DOHH2 (cell line): ENCODE data around the gene PPCDC.

Experiments used
- H3F3A ChIP-seq: fragments of 200-600 bp; sonication (generic), shearing (Covaris generic); 2 replicates; pipeline ENCODE4 v1.6.0; 2016; ENCODE audit warnings: antibody characterized with exemption, mild to moderate bottlenecking; ENCODE audit not compliant: control insufficient read depth, insufficient read depth
- H3K27ac ChIP-seq: fragments of 200-600 bp; sonication (generic); 2 replicates; pipeline ENCODE4 v1.5.1; 2014; ENCODE audit warnings: low read depth, mild to moderate bottlenecking, low read length, moderate library complexity
- H3K27me3 ChIP-seq: fragments of 200-600 bp; sonication (generic); 2 replicates; pipeline ENCODE4 v1.6.1; 2014; ENCODE audit warnings: mild to moderate bottlenecking, low read length, mixed read lengths; ENCODE audit not compliant: control insufficient read depth
- H3K36me3 ChIP-seq: fragments of 200-600 bp; sonication (generic); 2 replicates; pipeline ENCODE4 v1.6.1; 2014; ENCODE audit warnings: mild to moderate bottlenecking, low read length, moderate library complexity, mixed read lengths; ENCODE audit not compliant: control insufficient read depth
- H3K4me1 ChIP-seq: fragments of 200-600 bp; sonication (generic); 2 replicates; pipeline ENCODE4 v1.6.1; 2014; ENCODE audit warnings: mild to moderate bottlenecking, low read length, mixed read lengths; ENCODE audit not compliant: control insufficient read depth
- H3K4me2 ChIP-seq: fragments of 200-600 bp; sonication (generic); 2 replicates; pipeline ENCODE4 v1.6.0; 2014; ENCODE audit warnings: mild to moderate bottlenecking, low read length, moderate library complexity
- H3K4me3 ChIP-seq: fragments of 200-600 bp; sonication (generic); 2 replicates; pipeline ENCODE4 v1.5.1; 2014; ENCODE audit warnings: mild to moderate bottlenecking, low read length, mixed read lengths
- H3K79me2 ChIP-seq: fragments of 200-600 bp; sonication (generic); 2 replicates; pipeline ENCODE4 v1.6.1; 2014; ENCODE audit warnings: mild to moderate bottlenecking, low read length, mixed read lengths; ENCODE audit not compliant: control insufficient read depth
- H3K9me2 ChIP-seq: fragments of 200-600 bp; sonication (generic); replicated peaks from 2 replicates; pipeline ENCODE4 v1.6.1; 2014; ENCODE audit warnings: mild to moderate bottlenecking, low read length, mixed read lengths; ENCODE audit not compliant: control insufficient read depth
- H3K9me3 ChIP-seq: fragments of 200-600 bp; sonication (generic); 2 replicates; pipeline ENCODE4 v1.6.1; 2014; ENCODE audit warnings: antibody characterized with exemption, low read length, mixed read lengths; ENCODE audit not compliant: control insufficient read depth, insufficient read depth
- H4K20me1 ChIP-seq: fragments of 200-600 bp; sonication (generic); 2 replicates; pipeline ENCODE4 v1.6.0; 2014; ENCODE audit warnings: low read depth, mild to moderate bottlenecking, antibody characterized with exemption, low read length, moderate library complexity; ENCODE audit not compliant: control insufficient read depth, insufficient read depth
- CTCF ChIP-seq: fragments of 200-600 bp; sonication (generic); IDR thresholded peaks from one replicate; pipeline ENCODE4 v1.5.1; 2014; ENCODE audit warnings: antibody characterized with exemption, mild to moderate bottlenecking, low read depth, low read length; ENCODE audit not compliant: poor library complexity, severe bottlenecking
- EZH2phosphoT487 ChIP-seq: fragments of 200-600 bp; sonication (generic); IDR thresholded peaks from 2 replicates; pipeline ENCODE4 v1.6.1; 2017; ENCODE audit warnings: borderline replicate concordance, mild to moderate bottlenecking, antibody characterized with exemption, low read length, moderate library complexity, mixed read lengths

Gene PPCDC

DNA sequence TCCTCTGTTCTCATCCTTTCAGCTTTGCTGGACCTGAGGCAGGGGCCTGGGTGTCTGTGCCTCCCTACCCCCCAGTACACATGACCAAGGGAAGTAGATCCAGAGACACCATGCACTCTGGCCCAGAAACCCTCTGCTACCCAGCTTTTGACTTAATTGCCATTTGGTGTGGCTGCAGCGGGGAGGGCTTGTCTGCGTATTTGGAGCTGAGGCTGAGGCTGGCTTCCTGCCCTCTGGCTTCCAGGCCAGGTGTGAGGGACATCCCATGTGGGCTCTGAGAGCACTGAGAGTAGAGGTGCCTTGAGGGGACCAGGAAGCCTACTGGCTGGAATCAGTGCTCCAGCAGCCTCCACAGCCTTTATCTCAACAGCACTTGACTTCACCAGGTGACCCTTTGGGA, 26.9 kb downstream of the PPCDC start:
- H3K9me2 ChIP-seq, result no peaks in the 10 kb centered on the region
- H3K4me2 ChIP-seq, result no peak overlapping the region
- peaks cover 26% of the 10 kb centered on the region for H3K4me1 ChIP-seq
- H4K20me1 ChIP-seq, result peaks cover 18% of the 10 kb centered on the region; the same call in 1 of the 2 replicates
- peaks cover 22% of the 10 kb centered on the region for H3K36me3 ChIP-seq
- peaks cover 7% of the 10 kb centered on the region for H3K79me2 ChIP-seq
- TF ChIP-seq CTCF (no peak), EZH2phosphoT487 (no peak)
- H3K27ac ChIP-seq, result no peak overlapping the region
- no peaks in the 10 kb centered on the region for H3K9me3 ChIP-seq
- no peaks in the 10 kb centered on the region for H3K27me3 ChIP-seq
- no peak overlapping the region for H3K4me3 ChIP-seq
- no peaks in the 10 kb centered on the region; the same call in 1 of the 2 replicates for H3F3A ChIP-seq

DNA sequence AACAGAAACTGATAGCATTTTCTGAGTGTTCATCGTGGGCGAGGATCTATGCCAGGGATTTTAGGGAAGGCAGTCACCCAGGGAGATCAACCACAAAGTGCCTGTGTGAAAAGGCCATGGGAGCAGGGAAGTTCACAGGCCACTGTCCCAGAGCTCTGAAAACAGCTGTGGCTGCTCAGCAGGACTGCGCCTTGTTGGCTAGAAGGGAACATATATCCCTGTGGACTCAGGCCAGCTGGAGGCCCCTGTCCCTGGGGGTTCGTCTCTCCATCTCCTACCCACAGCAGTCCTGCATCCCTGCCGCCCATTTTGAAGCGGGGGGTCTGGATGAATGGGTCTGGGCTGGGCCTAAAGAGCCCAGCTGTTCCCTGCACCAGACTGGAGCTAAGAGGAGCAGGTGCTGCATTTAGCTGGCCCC, 27.8 kb downstream of the PPCDC start:
- Histone ChIP-seq H3K36me3 (peaks cover 20% of the 10 kb centered on the region), H3K4me2 (no peak overlapping the region)

DNA sequence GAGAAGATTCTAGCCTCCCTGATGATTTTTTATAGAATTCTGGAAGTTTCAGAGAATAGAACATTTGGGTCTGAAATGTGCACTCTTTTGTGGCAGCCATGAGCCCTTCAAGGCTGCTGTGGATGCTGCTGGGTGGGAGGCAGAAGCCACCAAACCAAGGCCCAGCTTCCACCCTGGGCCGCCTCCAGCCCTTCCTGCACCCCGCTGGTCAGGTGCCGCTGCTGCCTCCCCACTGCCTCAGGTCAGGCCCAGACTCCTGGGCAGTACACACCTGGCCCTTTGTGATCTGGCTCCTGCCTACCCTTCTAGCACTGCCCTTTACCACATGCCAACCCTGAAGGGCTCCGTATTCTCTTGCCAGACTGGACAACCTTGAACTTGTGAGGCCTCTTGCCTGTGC, 28.3 kb downstream of the PPCDC start:
- Histone ChIP-seq H3K27me3 (no peaks in the 10 kb centered on the region), H3K36me3 (peaks cover 20% of the 10 kb centered on the region), H3K79me2 (peaks cover 7% of the 10 kb centered on the region), H3K4me2 (no peak overlapping the region), H3K9me3 (no peaks in the 10 kb centered on the region), H3K9me2 (no peaks in the 10 kb centered on the region), H3F3A (no peaks in the 10 kb centered on the region; the same call in 1 of the 2 replicates), H3K27ac (no peak overlapping the region), H4K20me1 (peaks cover 14% of the 10 kb centered on the region; the same call in 1 of the 2 replicates), H3K4me3 (no peak overlapping the region), H3K4me1 (peaks cover 12% of the 10 kb centered on the region)
- TF ChIP-seq EZH2phosphoT487 (no peak), CTCF (no peak)

More for the DNA sequence above, 27.8 kb downstream of the PPCDC start:
- TF ChIP-seq CTCF (no peak), EZH2phosphoT487 (no peak)
- Histone ChIP-seq H3K79me2 (peaks cover 7% of the 10 kb centered on the region), H3K4me3 (no peak overlapping the region), H4K20me1 (peaks cover 17% of the 10 kb centered on the region; the same call in 1 of the 2 replicates), H3K4me1 (peaks cover 17% of the 10 kb centered on the region), H3K9me2 (no peaks in the 10 kb centered on the region), H3F3A (no peaks in the 10 kb centered on the region; the same call in 1 of the 2 replicates), H3K27me3 (no peaks in the 10 kb centered on the region), H3K9me3 (no peaks in the 10 kb centered on the region), H3K27ac (no peak overlapping the region)
